Astrocyte of the hippocampus (primary cell): ENCODE results near the gene MRPL41.
"Not testable (repeated sequence)": the region's sequence is repeated elsewhere in the genome, so short reads cannot be mapped to it uniquely, and the experiment has no call there.

ENCODE experiments used
- DNase-seq: peaks from one replicate; pipeline ENCODE4 v3.0.0; 2011; ENCODE audit warnings: low read depth, low spot score

The MRPL41 gene

DNA sequence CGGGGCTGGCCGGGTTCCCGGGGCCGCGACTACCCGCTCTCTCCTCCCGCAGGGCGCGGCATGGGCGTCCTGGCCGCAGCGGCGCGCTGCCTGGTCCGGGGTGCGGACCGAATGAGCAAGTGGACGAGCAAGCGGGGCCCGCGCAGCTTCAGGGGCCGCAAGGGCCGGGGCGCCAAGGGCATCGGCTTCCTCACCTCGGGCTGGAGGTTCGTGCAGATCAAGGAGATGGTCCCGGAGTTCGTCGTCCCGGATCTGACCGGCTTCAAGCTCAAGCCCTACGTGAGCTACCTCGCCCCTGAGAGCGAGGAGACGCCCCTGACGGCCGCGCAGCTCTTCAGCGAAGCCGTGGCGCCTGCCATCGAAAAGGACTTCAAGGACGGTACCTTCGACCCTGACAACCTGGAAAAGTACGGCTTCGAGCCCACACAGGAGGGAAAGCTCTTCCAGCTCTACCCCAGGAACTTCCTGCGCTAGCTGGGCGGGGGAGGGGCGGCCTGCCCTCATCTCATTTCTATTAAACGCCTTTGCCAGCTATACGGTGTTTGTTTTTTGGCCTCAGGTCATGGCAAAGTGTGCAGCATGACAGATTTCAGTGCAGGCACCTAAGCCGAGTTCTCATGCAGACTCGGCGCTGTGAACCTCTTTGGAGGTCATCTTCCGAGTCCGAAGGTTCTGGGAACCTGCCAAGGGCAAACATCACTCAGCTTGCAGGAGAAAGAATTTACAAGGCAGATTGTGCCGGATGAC is 516 bp downstream of the MRPL41 start:
- DNase-seq, result no peak

GRCh38 chr9:137553654-137554053 is 2.0 kb downstream of the MRPL41 start:
- DNase-seq, result not testable (repeated sequence)

GRCh38 chr9:137554349-137554748 is 2.7 kb downstream of the MRPL41 start:
- no peak for DNase-seq

DNA sequence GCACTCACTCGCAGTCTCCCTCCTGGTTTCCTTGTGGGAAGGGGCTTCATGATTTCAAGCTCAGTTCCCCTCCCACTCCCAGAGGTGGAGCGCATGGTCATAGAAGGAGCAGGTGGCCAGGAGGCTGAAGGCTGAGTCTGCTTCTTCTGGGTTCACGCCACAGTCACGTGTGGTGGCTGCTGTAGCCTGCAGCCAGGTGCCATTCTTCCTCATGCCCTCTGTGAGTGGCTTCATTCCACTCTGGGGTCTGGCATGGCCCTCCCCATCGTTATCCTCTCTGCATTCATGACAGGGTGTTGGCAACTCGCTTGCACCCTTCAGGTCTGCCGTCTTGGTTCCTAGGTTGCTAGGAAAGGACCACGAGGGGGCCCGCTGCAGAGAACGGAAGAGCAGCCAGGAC is 3.5 kb downstream of the MRPL41 start:
- no peak for DNase-seq

DNA sequence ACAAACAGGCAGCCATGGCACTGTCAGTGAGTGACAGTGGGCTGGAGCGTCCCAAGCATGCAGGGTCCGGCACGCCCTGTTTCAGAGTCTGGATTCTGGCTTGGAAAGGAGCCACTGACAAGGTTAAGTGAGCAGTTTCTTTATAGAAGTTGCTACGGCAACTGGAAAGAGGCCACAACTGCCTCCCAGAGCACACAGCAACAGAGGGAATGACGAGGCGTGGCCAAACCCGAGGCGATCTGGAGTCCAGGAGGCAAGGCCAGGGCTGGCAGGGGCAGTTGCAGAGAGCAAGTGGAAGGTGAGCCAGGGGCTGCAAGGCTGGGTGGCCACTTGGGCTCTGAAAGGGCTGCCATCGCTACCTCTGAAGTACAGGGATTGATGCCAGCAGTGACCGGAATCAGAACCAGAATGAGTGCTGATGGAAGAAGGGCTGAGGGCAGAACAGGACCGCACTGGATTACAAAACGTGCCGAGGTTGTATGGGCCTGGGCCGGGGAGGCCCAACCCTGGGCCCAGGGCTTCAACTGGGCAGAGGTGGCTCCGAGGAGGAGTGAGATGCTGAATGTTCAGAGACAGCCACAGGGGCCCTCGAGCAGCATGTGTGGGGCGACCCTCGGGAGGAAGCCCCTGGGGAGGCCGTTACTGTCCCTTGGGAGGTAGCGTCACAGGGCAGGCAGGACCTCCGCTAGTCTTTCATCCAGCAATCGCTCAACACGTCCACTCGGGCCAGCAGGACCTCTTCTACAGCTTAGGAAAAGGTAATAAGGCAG is 4.6 kb downstream of the MRPL41 start:
- peak; percentile 86 for DNase-seq

DNA sequence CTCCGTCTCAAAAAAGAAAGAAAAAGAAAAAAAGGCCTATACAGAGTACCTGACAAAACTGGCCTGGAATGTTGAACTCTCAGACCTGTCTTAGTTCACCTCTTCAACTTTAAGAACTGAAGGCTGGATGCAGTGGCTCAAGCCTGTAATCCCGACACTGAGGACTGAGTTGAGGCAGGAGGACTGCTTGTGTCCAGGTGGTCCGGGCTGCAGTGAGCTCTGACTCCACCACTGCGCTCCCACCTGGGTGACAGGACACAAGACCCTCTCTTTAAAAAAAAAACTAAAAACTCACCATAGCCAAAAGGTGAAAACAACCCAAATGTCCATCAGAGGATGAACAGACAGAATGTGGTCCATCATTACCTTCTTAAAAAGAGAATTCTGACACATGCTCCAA is 6.4 kb downstream of the MRPL41 start:
- DNase-seq, result no peak

- no peak for DNase-seq
These were observed 12.5 kb downstream of the MRPL41 start for GRCh38 chr9:137564134-137564533.

DNA sequence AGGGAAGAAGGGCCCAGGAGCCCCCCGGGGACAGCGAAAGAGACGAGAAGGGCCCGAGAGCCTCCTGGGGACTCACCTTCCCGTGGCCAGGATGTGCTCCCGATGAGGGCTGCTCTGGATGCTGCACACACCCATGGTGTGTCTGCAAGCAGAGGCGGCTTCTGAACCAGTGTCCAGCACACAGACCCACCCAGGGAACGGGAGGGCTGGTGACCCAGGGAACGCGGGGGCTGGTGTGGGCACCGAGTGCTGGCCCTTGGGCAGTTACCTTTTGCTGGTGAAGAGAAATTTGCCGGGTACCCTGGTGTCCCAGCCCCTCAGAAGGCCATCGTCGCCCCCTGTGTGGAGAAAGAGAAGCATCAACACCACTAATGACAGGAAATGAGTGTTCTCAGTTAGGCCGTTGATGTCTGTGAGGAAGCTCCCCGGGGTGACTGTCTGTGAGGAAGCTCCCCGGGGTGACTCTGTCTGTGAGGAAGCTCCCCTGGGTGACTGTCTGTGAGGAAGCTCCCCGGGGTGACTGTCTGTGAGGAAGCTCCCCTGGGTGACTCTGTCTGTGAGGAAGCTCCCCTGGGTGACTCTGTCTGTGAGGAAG is 13.2 kb downstream of the MRPL41 start:
- DNase-seq, result no peak

DNA sequence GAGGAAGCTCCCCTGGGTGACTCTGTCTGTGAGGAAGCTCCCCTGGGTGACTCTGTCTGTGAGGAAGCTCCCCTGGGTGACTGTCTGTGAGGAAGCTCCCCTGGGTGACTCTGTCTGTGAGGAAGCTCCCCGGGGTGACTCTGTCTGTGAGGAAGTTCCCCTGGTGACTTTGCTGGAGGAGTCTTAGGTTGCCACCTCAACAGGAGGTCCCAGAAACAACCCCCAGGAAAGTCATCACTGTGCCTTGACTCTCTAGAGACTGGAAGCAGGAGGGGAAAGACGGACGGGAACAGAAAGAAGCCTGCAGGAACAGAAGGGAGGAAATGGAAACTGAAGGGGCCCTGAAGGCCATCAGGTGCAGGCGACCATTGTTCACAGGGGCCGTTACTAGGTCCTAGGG is 16.8 kb downstream of the MRPL41 start:
- DNase-seq, result not testable (repeated sequence)

- DNase-seq, result no peak
These were observed 18.0 kb downstream of the MRPL41 start for GRCh38 chr9:137569609-137570203.

DNA sequence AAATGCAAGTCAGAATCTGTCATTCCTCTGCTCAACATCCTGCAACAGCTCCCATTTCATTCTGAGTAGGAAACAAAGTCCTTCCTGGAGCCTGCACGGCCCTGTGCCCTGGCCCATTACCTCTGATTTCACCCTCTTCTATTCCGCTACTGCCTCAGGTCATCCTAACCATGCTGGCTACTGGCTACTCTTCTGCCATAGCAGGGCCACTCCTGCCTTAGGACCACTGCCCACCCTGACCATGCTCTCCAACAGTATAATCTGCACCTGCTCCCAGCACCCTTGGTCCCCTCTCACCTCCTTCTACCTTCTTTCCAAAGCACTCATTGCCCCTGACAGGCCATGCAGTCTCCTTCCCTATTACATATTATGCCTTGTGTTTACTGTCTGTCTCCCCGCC is 18.9 kb downstream of the MRPL41 start:
- no peak for DNase-seq

GRCh38 chr9:137574192-137574591 is 22.5 kb downstream of the MRPL41 start:
- no peak for DNase-seq

DNA sequence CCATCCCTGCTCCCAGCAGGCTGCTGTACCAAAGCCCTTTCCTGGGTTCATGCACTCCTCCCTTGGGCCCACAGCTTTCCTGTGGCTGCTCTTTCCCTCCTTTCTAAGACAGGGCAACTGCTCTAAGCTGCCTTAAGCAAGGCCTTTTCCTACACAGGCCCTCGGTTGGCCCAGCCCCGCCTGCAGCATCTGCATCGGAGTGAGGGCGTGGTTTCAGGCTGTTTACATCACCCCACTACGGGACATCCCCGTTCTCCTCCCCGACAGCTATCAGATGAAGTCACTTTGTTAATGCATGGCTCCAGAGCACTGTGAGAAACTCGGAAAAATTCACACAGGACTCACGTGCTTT is 23.7 kb downstream of the MRPL41 start:
- no peak for DNase-seq

GRCh38 chr9:137575716-137576411 is 24.2 kb downstream of the MRPL41 start:
- no peak for DNase-seq

DNA sequence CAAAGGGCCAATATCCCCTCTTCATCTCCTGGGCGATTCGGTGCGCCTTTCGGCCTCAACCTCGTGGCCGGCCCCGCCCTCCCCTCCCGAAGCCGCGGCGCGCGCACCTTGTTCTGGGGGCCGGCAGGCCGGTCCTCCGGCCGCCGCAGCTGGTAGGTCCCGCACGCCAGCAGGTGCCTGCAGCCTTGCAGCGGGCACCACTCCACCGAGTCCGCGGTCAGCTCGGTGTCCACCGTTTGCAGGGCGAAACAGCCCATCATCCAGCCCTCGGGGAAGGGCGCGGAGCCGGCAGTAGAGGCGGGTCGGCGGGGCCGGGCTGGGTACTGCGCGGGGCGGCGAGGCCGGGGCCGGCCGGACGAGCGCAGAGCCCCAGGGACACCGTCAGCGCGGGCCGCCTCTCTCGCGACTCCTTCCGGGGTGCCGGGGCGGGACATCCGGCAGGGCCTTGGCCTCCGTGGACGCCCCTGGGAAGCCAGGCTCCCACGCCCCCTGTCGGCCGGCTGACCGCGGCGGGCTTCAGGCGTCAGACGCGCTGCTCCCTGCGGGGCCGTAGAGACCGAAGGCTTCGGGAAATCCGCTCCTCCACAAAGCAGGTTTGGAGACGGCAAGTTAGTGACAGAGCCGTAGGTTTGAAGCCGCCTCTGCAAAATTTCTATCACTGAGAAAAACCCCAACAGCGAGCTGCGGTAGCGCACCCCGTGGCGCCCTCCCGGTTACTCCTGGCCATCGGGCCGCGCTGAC is 27.0 kb downstream of the MRPL41 start, which contains the start of gene DPH7:
Gene DPH7, minus strand, starts transcription at position 408 of the 741 bp plus-strand sequence. Its CDS starts 148 bp downstream, at position 260.
- peak; percentile 98 for DNase-seq

DNA sequence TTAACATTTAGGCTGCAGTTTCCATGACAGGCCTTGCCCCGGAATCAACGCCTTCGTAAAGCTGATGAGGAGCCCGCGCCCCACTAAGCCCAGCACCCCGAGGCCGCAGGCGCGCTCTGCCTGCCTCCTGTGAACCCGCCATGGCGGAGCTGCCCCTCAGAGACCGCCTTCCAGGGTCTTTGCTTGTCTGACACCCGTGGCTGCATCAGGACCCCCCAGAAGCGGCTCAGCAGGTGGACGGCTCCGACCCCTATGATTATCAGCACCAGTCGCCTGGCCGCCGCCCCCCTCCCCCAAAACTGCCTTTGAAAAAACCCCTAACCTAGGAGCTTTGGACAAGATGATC is 27.6 kb downstream of the MRPL41 start:
- DNase-seq, result no peak

DNA sequence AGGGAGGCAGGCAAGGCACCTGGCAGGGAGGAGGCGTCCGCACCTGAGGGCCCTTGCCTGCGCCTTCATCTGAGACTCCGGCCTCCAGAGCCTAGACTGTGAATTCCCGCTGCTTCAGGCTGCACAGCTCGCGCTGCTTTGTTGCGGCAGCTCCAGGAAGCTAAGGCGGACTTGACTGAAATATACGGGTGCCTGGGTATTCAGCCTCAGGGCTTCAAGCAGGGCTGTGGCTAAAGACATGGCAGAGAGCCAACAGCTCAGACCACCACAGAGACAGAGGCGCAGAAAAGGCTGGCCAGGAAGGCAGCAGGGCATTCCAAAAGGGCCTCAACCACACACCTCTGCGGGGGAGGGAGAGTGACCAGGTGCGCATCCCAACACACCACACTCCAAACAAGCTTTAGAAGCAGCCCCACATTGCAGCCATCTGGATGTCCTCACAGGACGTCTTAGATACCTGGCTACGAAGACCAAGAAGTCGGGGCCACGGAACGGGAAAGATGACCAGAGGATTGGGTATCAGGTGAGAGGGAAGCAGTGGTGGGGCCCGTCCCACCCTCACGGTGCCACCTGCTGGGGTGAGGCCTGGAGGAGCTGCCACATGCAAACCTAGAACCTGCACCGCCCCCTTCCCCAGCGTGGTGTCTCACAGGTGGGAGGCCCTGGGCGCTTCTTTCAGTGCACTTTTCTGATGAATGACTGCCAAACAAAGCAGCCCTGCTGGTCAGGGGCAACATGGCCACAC is 28.7 kb downstream of the MRPL41 start:
- peak; percentile 52 for DNase-seq

DNA sequence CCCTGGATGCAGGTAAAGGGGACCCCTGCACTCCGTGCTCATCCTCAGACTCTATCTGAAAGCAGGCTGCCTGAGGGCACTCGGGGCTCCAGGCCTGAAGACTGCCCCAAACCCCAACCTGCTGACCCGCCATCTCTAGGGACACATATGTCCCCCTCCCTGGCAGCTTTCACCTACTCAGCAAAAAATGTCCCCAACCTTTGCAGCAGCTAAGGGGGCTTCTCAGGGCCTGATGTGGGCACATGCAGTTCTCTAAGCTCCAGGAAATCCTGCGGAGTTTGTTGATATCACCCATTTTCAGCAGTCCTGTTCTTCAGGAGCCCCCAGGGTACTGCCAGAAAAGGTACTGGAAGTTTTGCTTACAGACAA is 29.3 kb downstream of the MRPL41 start:
- DNase-seq, result no peak

- DNase-seq, result no peak
These were observed 29.9 kb downstream of the MRPL41 start for GRCh38 chr9:137581361-137582285.
